Measurements from ENCODE around the gene TCF4.

- no peak for TF ChIP-seq POLR2A (IDR thresholded peaks at IDR 0.05)
- TF ChIP-seq CTCF (IDR thresholded peaks at IDR 0.05): no peak
Measured at GRCh38 chr18:55439056-55439455, 148.9 kb downstream of the TCF4 start.

Data from sigmoid colon (tissue), 3 donors.